Neural cell (in vitro differentiated cells): Measurements from ENCODE around the gene OPN1LW.

Experiments
- CTCF ChIP-seq: fragments of 450-650 bp; IDR thresholded peaks from 2 replicates; pipeline ENCODE4 v1.5.1; 2014; ENCODE audit warnings: antibody characterized with exemption, mild to moderate bottlenecking, moderate library complexity; ENCODE audit not compliant: poor library complexity, severe bottlenecking
- EP300 ChIP-seq: fragments of 450-650 bp; conservative IDR thresholded peaks from 2 replicates; pipeline ENCODE4 v1.6.1; 2014; ENCODE audit warnings: antibody characterized with exemption, mild to moderate bottlenecking, moderate library complexity; ENCODE audit not compliant: poor library complexity, severe bottlenecking
- TAF1 ChIP-seq: IDR thresholded peaks from 2 replicates; pipeline ENCODE4 v1.6.1; 2012; ENCODE audit warnings: low read depth

DNA sequence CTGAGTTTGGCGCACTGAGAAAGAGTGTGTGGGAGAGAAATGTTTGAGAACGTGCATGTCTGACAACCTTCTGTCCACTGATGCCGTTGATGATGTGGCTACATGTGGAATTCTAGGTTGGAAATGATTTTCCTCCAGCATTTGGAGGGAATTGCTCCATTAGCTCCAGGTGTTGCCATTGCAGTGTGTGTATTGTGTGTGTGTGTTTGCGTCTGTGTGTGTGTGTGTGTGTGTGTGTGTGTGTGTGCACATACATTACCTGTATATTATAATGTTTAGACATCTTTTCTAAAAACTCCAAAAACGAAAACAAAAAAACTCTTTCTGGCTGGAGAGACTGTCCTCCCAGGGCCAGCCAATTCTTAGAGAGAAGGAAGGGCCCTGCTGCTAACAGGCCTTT is 28.3 kb upstream of the OPN1LW start:
- no peak for TF ChIP-seq EP300
- TF ChIP-seq CTCF, result no peak
- no peak for TF ChIP-seq TAF1
